Measurements from ENCODE around the gene CYP4F22.
"Not testable (repeated sequence)": the region's sequence is repeated elsewhere in the genome, so short reads cannot be mapped to it uniquely, and the experiment has no call there.

GRCh38 chr19:15533522-15533830 is 25.2 kb downstream of the CYP4F22 start:
- not testable (repeated sequence) for TF ChIP-seq ZNF274 (IDR thresholded peaks at IDR 0.05; ENCODE audit: low read depth, low read length); YY1 (IDR thresholded peaks at IDR 0.05; ENCODE audit: insufficient read depth, insufficient read length)

Data from NT2/D1 (cell line).